Coronary artery (tissue), 2 donors: ENCODE measurements around the gene MARCHF3.
"Not testable (repeated sequence)": the region's sequence is repeated elsewhere in the genome, so short reads cannot be mapped to it uniquely, and the experiment has no call there.

Experiments used
- DNase-seq: peaks from one replicate; pipeline ENCODE4 v3.0.0-alpha.2; 2017; ENCODE audit warnings: low spot score
- H3K27ac ChIP-seq, 2 donors: fragments of 200-600 bp; sonication (generic); one replicate each; pipeline ENCODE4 v1.5.1; 2016 to 2019
- H3K4me3 ChIP-seq: fragments of 200-600 bp; sonication (generic); 2 replicates; pipeline ENCODE4 v1.5.1; 2016; ENCODE audit warnings: mild to moderate bottlenecking, moderate library complexity
- TF ChIP-seq, protein P1 (sequence below): fragments of 200-600 bp; sonication (generic); IDR thresholded peaks from one replicate; pipeline ENCODE4 v1.5.1; 2019; ENCODE audit warnings: antibody characterized with exemption

The MARCHF3 gene

DNA sequence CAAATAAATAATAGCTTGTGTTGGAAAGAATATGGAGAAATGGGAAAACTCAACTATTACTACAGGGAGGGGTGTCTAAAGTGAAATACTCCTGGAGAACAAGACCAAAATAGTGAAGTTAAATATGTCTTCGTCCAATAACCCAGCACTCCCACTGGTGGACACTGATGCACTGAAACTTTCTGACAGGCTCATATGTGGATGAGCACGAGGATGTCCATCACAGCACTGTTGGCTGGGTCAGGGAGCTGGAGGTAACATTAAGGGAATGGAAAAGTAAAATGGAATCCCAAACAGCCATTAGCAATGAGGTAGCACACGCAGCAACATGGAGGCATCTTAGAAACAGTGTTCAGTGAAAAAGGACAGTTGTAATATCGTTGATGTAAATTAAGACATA is 167.0 kb downstream of the MARCHF3 start:
- Histone ChIP-seq H3K4me3 (no peak overlapping the region), H3K27ac (no peak overlapping the region)
- TF ChIP-seq, protein P1, sequence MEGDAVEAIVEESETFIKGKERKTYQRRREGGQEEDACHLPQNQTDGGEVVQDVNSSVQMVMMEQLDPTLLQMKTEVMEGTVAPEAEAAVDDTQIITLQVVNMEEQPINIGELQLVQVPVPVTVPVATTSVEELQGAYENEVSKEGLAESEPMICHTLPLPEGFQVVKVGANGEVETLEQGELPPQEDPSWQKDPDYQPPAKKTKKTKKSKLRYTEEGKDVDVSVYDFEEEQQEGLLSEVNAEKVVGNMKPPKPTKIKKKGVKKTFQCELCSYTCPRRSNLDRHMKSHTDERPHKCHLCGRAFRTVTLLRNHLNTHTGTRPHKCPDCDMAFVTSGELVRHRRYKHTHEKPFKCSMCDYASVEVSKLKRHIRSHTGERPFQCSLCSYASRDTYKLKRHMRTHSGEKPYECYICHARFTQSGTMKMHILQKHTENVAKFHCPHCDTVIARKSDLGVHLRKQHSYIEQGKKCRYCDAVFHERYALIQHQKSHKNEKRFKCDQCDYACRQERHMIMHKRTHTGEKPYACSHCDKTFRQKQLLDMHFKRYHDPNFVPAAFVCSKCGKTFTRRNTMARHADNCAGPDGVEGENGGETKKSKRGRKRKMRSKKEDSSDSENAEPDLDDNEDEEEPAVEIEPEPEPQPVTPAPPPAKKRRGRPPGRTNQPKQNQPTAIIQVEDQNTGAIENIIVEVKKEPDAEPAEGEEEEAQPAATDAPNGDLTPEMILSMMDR: no peak
- no peak for DNase-seq

DNA sequence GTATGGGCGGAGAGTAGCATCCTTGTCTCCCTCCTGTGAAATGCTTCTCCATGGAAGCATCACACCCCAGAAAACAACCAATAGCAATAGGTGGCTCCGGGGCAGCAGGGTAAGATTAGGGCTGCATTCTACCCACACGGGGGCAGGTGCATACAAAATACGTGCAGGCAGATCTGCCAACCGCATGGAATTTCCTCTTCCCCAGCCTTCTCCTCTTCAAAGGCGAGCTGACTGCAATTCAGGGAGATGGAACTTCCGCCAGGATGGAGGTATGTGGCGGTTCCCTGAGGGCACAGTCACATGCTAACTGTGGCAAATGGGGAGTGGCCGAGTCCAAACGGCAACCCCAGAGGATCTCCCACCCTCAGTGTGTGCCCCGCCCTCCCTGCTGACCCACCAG is 171.9 kb downstream of the MARCHF3 start:
- H3K4me3 ChIP-seq: no peak overlapping the region
- DNase-seq: no peak
- TF ChIP-seq, protein P1: no peak
- no peak overlapping the region for H3K27ac ChIP-seq

DNA sequence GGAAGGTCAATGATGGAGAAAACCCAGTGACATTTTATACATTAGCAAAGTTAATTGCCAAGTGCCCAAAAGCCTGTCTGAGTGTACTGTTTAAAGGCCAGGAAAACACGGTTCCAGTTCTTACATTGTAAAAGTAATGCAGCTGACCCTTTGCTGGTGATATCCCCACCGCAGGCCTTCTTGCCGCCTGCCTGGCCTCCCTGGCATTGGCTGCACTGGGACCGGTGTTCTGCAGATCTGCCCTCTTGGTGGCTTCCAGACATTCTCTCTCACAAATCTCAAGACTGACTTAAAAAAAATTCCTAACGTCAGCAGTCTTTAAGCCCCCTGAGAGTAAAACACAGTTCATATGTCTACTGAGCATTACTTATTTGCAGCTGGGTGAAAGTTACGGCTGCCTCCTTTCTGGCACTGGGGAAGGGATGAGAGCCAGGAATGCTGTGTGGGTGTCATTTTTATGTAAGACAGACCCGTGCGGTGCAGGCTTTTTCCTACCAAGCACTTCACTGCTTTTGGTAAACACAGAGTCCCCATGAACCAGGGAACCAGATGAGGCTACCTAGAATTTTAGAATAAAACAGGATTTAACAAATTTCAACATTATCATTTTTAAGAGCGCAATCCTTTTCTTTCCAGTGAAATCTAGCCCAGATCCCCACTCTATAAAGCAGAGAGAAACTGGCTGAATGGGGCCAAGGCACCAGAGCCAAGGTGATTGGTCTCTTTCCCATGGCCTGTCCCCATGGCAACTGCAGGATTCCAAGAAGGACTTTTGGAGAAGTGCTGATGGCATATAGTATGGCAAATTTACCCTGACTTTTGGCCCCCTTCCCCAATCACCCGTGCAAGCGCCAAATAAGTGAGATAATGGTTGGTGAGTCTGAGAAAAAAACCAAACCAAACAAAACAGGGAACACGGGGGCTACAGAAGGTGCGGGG is 172.6 kb downstream of the MARCHF3 start:
- H3K4me3 ChIP-seq: no peak overlapping the region
- TF ChIP-seq, protein P1: no peak
- H3K27ac ChIP-seq: no peak overlapping the region
- no peak for DNase-seq

DNA sequence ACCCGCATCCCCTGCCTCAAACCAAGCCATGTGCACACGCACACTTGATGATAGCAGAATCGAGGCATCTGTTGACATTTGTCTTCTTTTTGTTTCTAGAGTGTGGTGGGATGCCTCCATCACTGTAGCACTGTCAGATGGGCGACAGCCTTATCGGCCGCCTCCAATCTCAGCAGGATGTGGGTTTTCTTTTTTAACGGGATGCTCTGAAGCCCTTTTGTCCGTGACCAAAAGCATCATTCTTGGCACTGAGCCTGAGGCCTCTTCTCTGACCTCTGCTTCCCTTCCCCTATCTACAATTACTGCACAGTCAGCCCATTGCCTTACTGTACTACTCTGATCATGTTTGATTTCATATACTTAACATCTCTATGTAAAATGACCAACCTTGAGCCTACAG is 175.1 kb downstream of the MARCHF3 start:
- Histone ChIP-seq H3K4me3 (no peak overlapping the region), H3K27ac (no peak overlapping the region)
- DNase-seq: no peak
- TF ChIP-seq, protein P1: no peak

DNA sequence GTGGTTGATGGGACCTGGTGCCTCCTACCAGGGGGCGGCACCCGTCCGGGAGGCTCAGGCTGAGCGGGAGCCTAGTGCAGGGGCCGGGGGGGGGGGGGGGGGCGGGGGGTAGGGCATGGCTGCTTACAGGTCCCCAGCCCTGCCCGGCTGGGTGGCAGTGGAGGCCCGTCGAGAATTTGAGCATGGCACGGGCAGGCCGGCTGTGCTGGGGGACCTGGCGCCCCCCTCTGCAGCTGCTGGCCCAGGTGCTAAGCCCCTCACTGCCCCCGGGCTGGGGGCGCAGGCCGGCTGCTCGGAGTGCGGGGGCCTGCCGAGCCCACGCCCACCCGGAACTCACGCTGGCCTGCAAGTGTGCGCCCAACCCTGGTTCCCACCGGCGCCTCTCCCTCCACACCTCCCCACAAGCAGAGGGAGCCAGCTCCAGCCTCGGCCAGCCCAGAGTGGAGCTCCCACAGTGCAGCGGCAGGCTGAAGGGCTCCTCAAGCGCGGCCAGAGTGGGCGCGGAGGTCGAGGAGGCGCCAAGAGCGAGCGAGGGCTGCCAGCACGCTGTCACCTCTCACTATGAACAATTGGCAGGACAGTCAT is 175.7 kb downstream of the MARCHF3 start:
- no peak overlapping the region for H3K27ac ChIP-seq

DNA sequence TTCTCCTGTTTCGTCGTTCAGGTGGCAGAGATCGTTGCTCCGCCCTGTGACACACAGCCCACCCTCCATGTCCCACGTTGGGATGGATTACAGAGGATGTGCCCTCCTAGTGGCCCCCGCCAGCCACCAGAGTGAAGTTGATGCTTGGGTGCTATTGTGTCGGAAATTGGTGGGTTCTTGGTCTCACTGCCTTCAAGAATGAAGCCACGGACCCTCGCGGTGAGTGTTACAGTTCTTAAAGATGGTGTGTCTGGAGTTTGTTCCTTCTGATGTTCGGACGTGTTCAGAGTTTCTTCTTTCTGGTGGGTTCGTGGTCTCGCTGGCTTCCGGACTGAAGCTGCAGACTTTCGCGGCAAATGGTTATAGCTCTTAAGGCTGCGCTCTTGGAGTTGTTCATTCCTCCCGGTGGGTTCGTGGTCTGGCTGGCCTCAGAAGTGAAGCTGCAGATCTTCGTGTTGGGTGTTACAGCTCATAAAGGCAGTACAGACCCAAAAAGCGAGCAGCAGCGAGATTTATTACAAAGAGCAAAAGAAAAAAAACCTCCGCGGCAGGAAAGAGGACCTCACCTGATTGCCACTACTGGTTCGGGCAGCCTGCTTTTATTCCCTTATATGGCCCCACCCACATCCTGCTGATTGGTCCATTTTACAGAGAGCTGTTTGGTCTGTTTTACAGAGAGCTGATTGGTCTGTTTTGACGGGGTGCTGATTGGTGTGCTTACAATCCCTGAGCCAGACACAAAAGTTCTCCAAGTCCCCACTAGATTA is 176.6 kb downstream of the MARCHF3 start:
- not testable (repeated sequence) for DNase-seq, H3K27ac ChIP-seq, H3K4me3 ChIP-seq

More for the DNA sequence above, 175.7 kb downstream of the MARCHF3 start:
- TF ChIP-seq, protein P1: no peak
- H3K4me3 ChIP-seq: no peak overlapping the region
- no peak for DNase-seq

DNA sequence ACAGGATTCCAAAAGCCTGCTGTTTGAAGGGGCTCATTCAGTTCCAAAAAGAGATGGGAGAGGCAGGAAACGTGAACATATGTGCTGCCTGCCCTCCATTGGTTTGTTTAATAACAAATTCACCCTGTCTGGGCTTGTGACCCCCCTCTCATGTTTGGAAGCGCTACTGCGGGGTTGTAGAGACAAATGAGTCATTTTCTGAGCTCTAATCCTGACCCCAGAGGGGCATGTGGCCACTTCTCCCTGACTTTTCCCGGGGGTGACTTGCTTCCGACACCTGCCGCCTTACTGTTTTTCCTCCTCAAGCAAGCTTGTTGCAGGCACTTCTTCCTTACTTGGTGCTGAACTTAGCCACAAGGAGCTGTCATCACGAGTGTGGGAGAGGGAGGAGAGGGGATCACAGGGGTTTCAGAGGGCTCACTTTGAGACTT is 177.5 kb downstream of the MARCHF3 start:
- no peak for DNase-seq
- no peak overlapping the region for H3K4me3 ChIP-seq
- TF ChIP-seq, protein P1: no peak
- peak overlapping the region; percentile 20 to 76 for H3K27ac ChIP-seq
